HG03520 (cell line): ENCODE data around the gene NPSR1.
"Not testable (repeated sequence)": the region's sequence is repeated elsewhere in the genome, so short reads cannot be mapped to it uniquely, and the experiment has no call there.

ENCODE experiments used
- ATAC-seq: cut with Tn5 transposase; IDR thresholded peaks from one replicate; pipeline ENCODE4 v1.9.1; 2021; ENCODE audit warnings: mild to moderate bottlenecking, moderate library complexity; ENCODE audit not compliant: unreplicated experiment

The NPSR1 gene

GRCh38 chr7:34868602-34869001, 210.6 kb downstream of the NPSR1 start:
- ATAC-seq, result not testable (repeated sequence)

GRCh38 chr7:34869057-34869456, 211.0 kb downstream of the NPSR1 start:
- ATAC-seq, result no peak

- ATAC-seq, result not testable (repeated sequence)
Observed at GRCh38 chr7:34870041-34870440, 212.0 kb downstream of the NPSR1 start.

- not testable (repeated sequence) for ATAC-seq
Observed at GRCh38 chr7:34874329-34874728, 216.3 kb downstream of the NPSR1 start.

- ATAC-seq, result no peak
Observed at GRCh38 chr7:34875481-34875880, 217.5 kb downstream of the NPSR1 start.

GRCh38 chr7:34878944-34879735, 221.1 kb downstream of the NPSR1 start:
- ATAC-seq, result not testable (repeated sequence)

- ATAC-seq, result no peak
Observed at GRCh38 chr7:34879871-34880270, 221.9 kb downstream of the NPSR1 start.

- not testable (repeated sequence) for ATAC-seq
Observed at GRCh38 chr7:34883855-34884254, 225.8 kb downstream of the NPSR1 start.

- no peak for ATAC-seq
Observed at GRCh38 chr7:34886856-34887255, 228.8 kb downstream of the NPSR1 start.

GRCh38 chr7:34889951-34890350, 231.9 kb downstream of the NPSR1 start:
- ATAC-seq, result no peak

- no peak for ATAC-seq
Observed at GRCh38 chr7:34895202-34895601, 237.2 kb downstream of the NPSR1 start.
